CD4-positive, alpha-beta memory T cell (primary cell): Measurements from ENCODE around the gene CMTM1. TPM values are rescaled to one million over a fixed set of nuclear protein-coding genes. Genes with fewer than 3 reads are reported as not detected.

Experiments
- CTCF ChIA-PET: fragments of 350-600 bp; sonication (Branson Sonifier 250); formaldehyde crosslinking; loops from one replicate; lab custom pipeline; 2021; ENCODE audit warnings: inconsistent platforms; ENCODE audit not compliant: partially characterized antibody; lab: Charles Lee
- POLR2A ChIA-PET: fragments of 350-600 bp; sonication (Branson Sonifier 250); formaldehyde crosslinking; loops from one replicate; lab custom pipeline; 2021; ENCODE audit not compliant: partially characterized antibody; lab: Charles Lee
- DNase-seq, 5 donors: peaks; one replicate each; pipeline versions ENCODE4 v3.0.0 to v3.0.0-alpha.2; 2020 to 2022; ENCODE audit warnings: mixed read lengths in 1 of 5
- H3K27ac ChIP-seq: one replicate; pipeline ENCODE4 v1.7.0; 2013; ENCODE audit warnings: low read depth, low read length
- H3K27me3 ChIP-seq: 2 replicates; pipeline ENCODE4 v1.7.0; 2013; ENCODE audit warnings: mild to moderate bottlenecking, low read length, moderate library complexity; ENCODE audit not compliant: insufficient read depth
- H3K36me3 ChIP-seq: 2 replicates; pipeline ENCODE4 v1.7.0; 2013; ENCODE audit warnings: mild to moderate bottlenecking, low read length, moderate library complexity; ENCODE audit not compliant: insufficient read depth
- H3K4me1 ChIP-seq: 2 replicates; pipeline ENCODE4 v1.7.0; 2013; ENCODE audit warnings: mild to moderate bottlenecking, low read length, moderate library complexity; ENCODE audit not compliant: insufficient read depth
- H3K4me3 ChIP-seq, 2 donors: one replicate each; pipeline ENCODE4 v1.7.0; 2013; ENCODE audit warnings: low read length in 2 of 2, mild to moderate bottlenecking in 1 of 2
- H3K9me3 ChIP-seq, 2 donors: one replicate each; pipeline ENCODE4 v1.7.0; 2013; ENCODE audit warnings: low read length in 2 of 2, control low read depth in 1 of 2; ENCODE audit not compliant: control insufficient read depth in 1 of 2
- H3K27ac Mint-ChIP-seq, 7 donors: one replicate each; pipeline ENCODE4 v1.8.0; 2020 to 2021; ENCODE audit warnings: mixed read lengths in 7 of 7, mild to moderate bottlenecking in 6 of 7, inconsistent platforms in 3 of 7, moderate library complexity in 3 of 7
- H3K27me3 Mint-ChIP-seq, 2 donors: one replicate each; pipeline ENCODE4 v1.8.0; 2020 to 2021; ENCODE audit warnings: mixed read lengths in 2 of 2
- H3K36me3 Mint-ChIP-seq, 2 donors: one replicate each; pipeline ENCODE4 v1.8.0; 2020 to 2021; ENCODE audit warnings: mixed read lengths in 2 of 2, inconsistent platforms in 1 of 2, mild to moderate bottlenecking in 1 of 2
- H3K4me1 Mint-ChIP-seq, 4 donors: one replicate each; pipeline ENCODE4 v1.8.0; 2020 to 2021; ENCODE audit warnings: mixed read lengths in 4 of 4, mild to moderate bottlenecking in 1 of 4
- H3K4me3 Mint-ChIP-seq, 8 donors: one replicate each; pipeline ENCODE4 v1.8.0; 2020 to 2021; ENCODE audit warnings: mixed read lengths in 8 of 8, mild to moderate bottlenecking in 7 of 8, moderate library complexity in 6 of 8, inconsistent platforms in 3 of 8
- H3K9me3 Mint-ChIP-seq, 8 donors: one replicate each; pipeline ENCODE4 v1.8.0; 2020 to 2021; ENCODE audit warnings: mixed read lengths in 8 of 8, mild to moderate bottlenecking in 5 of 8, inconsistent platforms in 3 of 8, moderate library complexity in 1 of 8
- intact Hi-C: fragments of 100-400 bp; cut with micrococcal nuclease; formaldehyde crosslinking; loops from one replicate; pipeline ENCODE4 v1.15.1; 2023
- polyA plus RNA-seq, 2 donors: library from polyadenylated mRNA; unstranded; fragments of 300-500 nt; fragmentation: Illumina TruSeq; gene quantifications; one replicate each; pipeline ENCODE4 v1.2.3, GENCODE V29; 2021
- total RNA-seq, 2 experiments: library from RNA; stranded (reverse); gene quantifications; one replicate each; pipeline ENCODE4 v1.2.3, GENCODE V29; 2021

The CMTM1 gene
- total and polyA plus RNA-seq, 4 experiments from 2014 or later: 0.80 to 13.4 (median 6.9) TPM

DNA sequence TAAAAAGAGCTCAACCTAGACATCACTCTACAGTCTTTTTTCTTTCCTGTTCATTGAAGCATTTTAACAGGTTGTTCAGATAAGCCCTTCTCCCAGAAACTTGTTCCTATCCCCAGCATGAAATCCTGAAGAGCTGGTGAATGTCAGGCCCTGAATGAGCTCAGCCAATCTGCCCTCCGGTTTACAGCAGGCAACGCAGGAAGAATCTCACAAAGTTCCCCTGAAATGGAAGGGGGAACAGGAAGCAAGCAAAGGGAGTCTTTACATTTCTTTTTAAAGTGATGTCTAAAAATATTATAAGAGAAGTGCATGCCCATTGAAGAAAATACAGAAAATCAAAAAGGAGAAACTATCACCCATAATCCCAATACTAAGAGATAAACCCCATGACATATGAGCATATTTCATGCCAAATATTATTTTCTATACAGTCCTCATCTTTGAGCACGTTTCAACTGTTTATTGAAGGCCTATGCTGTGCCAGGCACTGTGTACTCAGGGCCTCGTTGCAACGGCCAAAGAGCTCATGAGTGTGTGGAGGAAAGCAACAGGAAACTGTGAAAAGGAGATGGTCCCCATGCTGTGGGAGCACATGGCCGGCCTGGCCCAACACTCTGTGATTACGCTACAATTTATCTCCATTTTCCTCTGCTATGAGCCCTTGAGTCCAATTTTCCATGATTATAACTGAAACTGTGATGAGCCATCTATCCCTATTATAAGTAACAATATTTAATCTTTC, 22.1 kb upstream of the CMTM1 start:
- no peak for DNase-seq
- H3K27me3 Mint-ChIP-seq: no peaks in the 10 kb centered on the region
- H3K36me3 Mint-ChIP-seq: no peaks in the 10 kb centered on the region
- no peaks in the 10 kb centered on the region for H3K9me3 Mint-ChIP-seq
- intact Hi-C loops: no loop called here
- peaks cover 22 to 48% (median 35%) of the 10 kb centered on the region in 4 donors for H3K4me1 Mint-ChIP-seq
- Histone ChIP-seq H3K9me3 (no peaks in the 10 kb centered on the region), H3K27ac (no peak overlapping the region), H3K27me3 (no peaks in the 10 kb centered on the region), H3K4me3 (no peak overlapping the region), H3K4me1 (peaks cover 36% of the 10 kb centered on the region), H3K36me3 (no peaks in the 10 kb centered on the region)
- POLR2A ChIA-PET: interaction anchor here (1.1 to 19.4 kb wide), 3 partner anchors 8 to 17 kb away, joined by 3 to 440 read pairs (median 16); partner anchors contain the start of gene CKLF
- CTCF ChIA-PET: interaction anchor here (1.8 kb wide), 1 partner anchor 32 kb away, joined by 4 read pairs; no protein-coding TSS in a partner anchor
- H3K27ac Mint-ChIP-seq: peak overlapping the region in 4 of 7 donors; percentile 28 to 84 (median 54)
- H3K4me3 Mint-ChIP-seq: no peak overlapping the region

GRCh38 chr16:66547101-66547989, 18.9 kb upstream of the CMTM1 start:
- no peaks in the 10 kb centered on the region for H3K36me3 ChIP-seq
- Mint-ChIP-seq H3K27me3 (no peaks in the 10 kb centered on the region), H3K36me3 (peaks cover 0 to 8% of the 10 kb centered on the region in 2 donors), H3K27ac (peak overlapping the region; percentile 19 to 97 (median 78)), H3K9me3 (peaks cover 0 to under 1% (median 0%) of the 10 kb centered on the region in 8 donors), H3K4me1 (peaks cover 31 to 46% (median 39%) of the 10 kb centered on the region in 4 donors), H3K4me3 (peak overlapping the region in 1 of 8 donors; percentile 40)
- intact Hi-C loops: no loop called here
- no peaks in the 10 kb centered on the region for H3K9me3 ChIP-seq
- POLR2A ChIA-PET: interaction anchor here (0.6 to 19.4 kb wide), 7 partner anchors 11 to 70 kb away, joined by 3 to 440 read pairs (median 28); partner anchors contain the start of gene CMTM3
- CTCF ChIA-PET: interaction anchor here (0.8 to 2.3 kb wide), 11 partner anchors 8 to 71 kb away, joined by 3 to 15 read pairs (median 4); no protein-coding TSS in a partner anchor
- DNase-seq: no peak
- no peak overlapping the region for H3K4me3 ChIP-seq
- H3K27me3 ChIP-seq: no peaks in the 10 kb centered on the region
- H3K4me1 ChIP-seq: peaks cover 47% of the 10 kb centered on the region
- no peak overlapping the region for H3K27ac ChIP-seq

GRCh38 chr16:66548068-66548467, 18.2 kb upstream of the CMTM1 start:
- Histone ChIP-seq H3K4me1 (peaks cover 49% of the 10 kb centered on the region), H3K36me3 (no peaks in the 10 kb centered on the region), H3K4me3 (no peak overlapping the region), H3K9me3 (no peaks in the 10 kb centered on the region), H3K27me3 (no peaks in the 10 kb centered on the region), H3K27ac (peak overlapping the region; percentile 77)
- ChIA-PET POLR2A (interaction anchor here (1.1 to 19.4 kb wide), 7 partner anchors 11 to 203 kb away, joined by 3 to 440 read pairs (median 28); partner anchors contain the start of genes CMTM3 and DYNC1LI2), CTCF (interaction anchor here (0.8 to 2.3 kb wide), 10 partner anchors 8 to 71 kb away, joined by 3 to 15 read pairs (median 4); no protein-coding TSS in a partner anchor)
- DNase-seq: no peak
- Mint-ChIP-seq H3K9me3 (peaks cover 0 to 2% (median 0%) of the 10 kb centered on the region in 8 donors), H3K27ac (peak overlapping the region; percentile 86 to 97 (median 90)), H3K36me3 (peaks cover 0 to 13% of the 10 kb centered on the region in 2 donors), H3K4me1 (peaks cover 31 to 54% (median 42%) of the 10 kb centered on the region in 4 donors), H3K27me3 (no peaks in the 10 kb centered on the region), H3K4me3 (peak overlapping the region in 6 of 8 donors; percentile 71 to 84 (median 78))
- intact Hi-C loops: no loop called here

DNA sequence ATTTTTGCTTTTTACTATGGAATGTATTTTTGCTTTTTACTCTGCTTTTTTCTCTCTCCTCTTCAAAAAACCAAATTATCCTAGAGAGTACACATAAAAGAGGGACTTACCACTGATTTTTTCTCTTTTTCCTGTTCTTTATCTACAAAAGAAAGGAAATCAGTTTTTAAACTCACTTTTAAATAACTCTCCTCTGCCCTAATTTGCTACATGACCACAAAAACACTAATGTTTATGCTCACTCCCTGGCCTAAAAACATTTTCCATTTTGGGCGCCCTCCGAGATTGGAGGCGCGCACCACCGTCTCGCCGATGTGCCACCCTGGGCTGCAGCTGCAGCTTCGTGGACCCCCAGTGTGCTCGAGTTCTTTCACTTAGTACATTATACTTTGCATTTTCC, 17.4 kb upstream of the CMTM1 start:
- Mint-ChIP-seq H3K27me3 (no peaks in the 10 kb centered on the region), H3K27ac (peak overlapping the region; percentile 86 to 97 (median 90)), H3K9me3 (peaks cover 0 to 2% (median 0%) of the 10 kb centered on the region in 8 donors), H3K4me3 (peak overlapping the region; percentile 71 to 84 (median 80)), H3K36me3 (peaks cover 0 to 18% of the 10 kb centered on the region in 2 donors), H3K4me1 (peaks cover 38 to 62% (median 50%) of the 10 kb centered on the region in 4 donors)
- ChIA-PET POLR2A (interaction anchor here (0.7 to 19.4 kb wide), 9 partner anchors 12 to 202 kb away, joined by 3 to 440 read pairs (median 8); partner anchors contain the start of genes CMTM3 and DYNC1LI2), CTCF (interaction anchor here (1.2 to 6.1 kb wide), 5 partner anchors 9 to 41 kb away, joined by 3 to 72 read pairs (median 5); no protein-coding TSS in a partner anchor)
- no peaks in the 10 kb centered on the region for H3K9me3 ChIP-seq
- DNase-seq: peak in 3 of 5 donors; percentile 9 to 33 (median 20)
- H3K27ac ChIP-seq: peak overlapping the region; percentile 77
- H3K27me3 ChIP-seq: no peaks in the 10 kb centered on the region
- H3K36me3 ChIP-seq: no peaks in the 10 kb centered on the region
- H3K4me1 ChIP-seq: peaks cover 57% of the 10 kb centered on the region
- intact Hi-C loops: no loop called here
- H3K4me3 ChIP-seq: peak overlapping the region; percentile 63 to 70

DNA sequence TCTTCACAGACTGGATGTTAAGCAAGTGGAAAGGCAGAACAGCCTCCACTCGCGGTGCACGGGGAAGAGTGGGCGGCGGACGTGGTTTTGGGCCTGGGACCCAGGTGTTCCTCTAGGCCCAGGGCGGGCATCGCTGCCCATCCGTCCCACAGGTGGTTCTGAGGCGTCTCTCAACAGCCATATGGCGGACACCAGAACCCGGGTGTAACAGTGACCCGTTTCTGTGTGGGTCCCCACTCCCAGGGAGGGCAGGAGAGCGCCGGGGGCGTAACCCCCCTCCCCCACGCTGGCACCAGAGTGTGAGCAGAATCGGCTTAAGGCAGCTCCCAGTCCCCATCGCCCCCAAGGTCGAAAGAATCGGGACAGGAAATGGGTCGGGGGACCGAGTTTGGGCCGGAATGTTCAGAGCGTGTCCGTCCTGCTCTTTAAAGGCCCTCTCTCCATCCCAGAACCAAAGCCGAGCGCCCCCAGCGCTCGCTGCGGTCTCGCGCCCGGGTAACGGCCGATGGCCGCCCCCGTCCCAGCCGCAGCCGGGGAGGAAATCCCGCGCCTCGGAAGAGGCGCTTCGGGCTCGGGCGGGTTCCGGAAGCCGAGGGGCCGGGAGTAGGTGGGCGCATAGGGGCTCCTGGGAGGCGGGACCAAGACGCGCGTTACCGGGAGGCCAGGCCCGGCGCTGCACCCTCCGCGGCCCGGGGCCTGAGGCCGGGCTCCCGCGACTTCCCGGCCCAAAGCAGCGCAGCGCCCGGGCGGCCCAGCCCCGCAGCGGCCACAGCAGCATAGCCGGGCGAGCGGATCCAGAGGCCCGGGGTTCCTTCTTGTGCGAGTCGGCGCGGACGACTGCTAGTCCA, 16.7 kb upstream of the CMTM1 start, which contains the start of gene TK2:
TSS of gene TK2 (minus strand) at position 839 of the 848 bp plus-strand sequence. CDS start at position 778, 61 bp downstream.
- peaks cover 45 to 68% (median 56%) of the 10 kb centered on the region in 4 donors for H3K4me1 Mint-ChIP-seq
- peak within 1 kb of the TSS; percentile 88 to 97 (median 93) for H3K27ac Mint-ChIP-seq
- ChIA-PET POLR2A (interaction anchor here (0.7 to 19.4 kb wide), 11 partner anchors 8 to 202 kb away, joined by 3 to 440 read pairs (median 6); partner anchors contain the start of genes CMTM3 and DYNC1LI2), CTCF (interaction anchor here (1.3 to 6.1 kb wide), 5 partner anchors 10 to 40 kb away, joined by 3 to 72 read pairs (median 36); no protein-coding TSS in a partner anchor)
- Histone ChIP-seq H3K27me3 (no peaks in the 10 kb centered on the region), H3K4me1 (peaks cover 63% of the 10 kb centered on the region), H3K36me3 (no peaks in the 10 kb centered on the region), H3K27ac (peak within 1 kb of the TSS; percentile 77), H3K9me3 (no peaks in the 10 kb centered on the region), H3K4me3 (peak within 1 kb of the TSS; percentile 63 to 70)
- peak within 1 kb of the TSS; percentile 78 to 98 (median 82) for H3K4me3 Mint-ChIP-seq
- H3K27me3 Mint-ChIP-seq: no peaks in the 10 kb centered on the region
- DNase-seq: peak; percentile 44 to 59 (median 52)
- peaks cover 0 to 2% (median 0%) of the 10 kb centered on the region in 8 donors for H3K9me3 Mint-ChIP-seq
- intact Hi-C loops: loop anchor here (5.0 kb wide), 1 partner anchor 38 kb away; no protein-coding TSS in a partner anchor
- H3K36me3 Mint-ChIP-seq: peaks cover 0 to 18% of the 10 kb centered on the region in 2 donors
